Colonic mucosa (tissue), 4 donors: Measurements from ENCODE around the gene CCND3. TPM values are rescaled to one million over a fixed set of nuclear protein-coding genes. Genes with fewer than 3 reads are reported as not detected.

ENCODE experiments used
- DNase-seq: peaks from one replicate; pipeline ENCODE4 v3.0.0-alpha.2; 2020
- H3K27ac ChIP-seq: fragments of 200-600 bp; one replicate; pipeline ENCODE4 v1.8.0; 2021
- H3K27me3 ChIP-seq: fragments of 200-600 bp; one replicate; pipeline ENCODE4 v1.8.0; 2021
- H3K36me3 ChIP-seq: fragments of 200-600 bp; one replicate; pipeline ENCODE4 v1.8.0; 2021
- H3K4me1 ChIP-seq: fragments of 200-600 bp; one replicate; pipeline ENCODE4 v1.8.0; 2021; ENCODE audit warnings: mild to moderate bottlenecking
- H3K4me3 ChIP-seq: fragments of 200-600 bp; one replicate; pipeline ENCODE4 v1.8.0; 2021
- H3K9ac ChIP-seq, 2 donors: one replicate each; pipeline ENCODE4 v1.7.0; 2013; ENCODE audit warnings: control low read depth in 2 of 2, low read depth in 2 of 2, low read length in 2 of 2
- H3K9me3 ChIP-seq: fragments of 200-600 bp; one replicate; pipeline ENCODE4 v1.8.0; 2021
- intact Hi-C: fragments of 100-400 bp; cut with DNase I; formaldehyde crosslinking; loops from one replicate; pipeline ENCODE4 v1.14.1; 2022
- total RNA-seq, 2 donors: library from RNA; stranded (reverse); fragmentation: NEBNext Ultra II Directional in 1 of 2; extraction: Animal tissue kit (Norgen Biotek cat#: 25700) in 1 of 2; gene quantifications; one replicate each; pipeline ENCODE4 v1.2.1, GENCODE V29; 2021
- TF ChIP-seq, protein P1 (sequence below): fragments of 200-600 bp; IDR thresholded peaks from one replicate; pipeline ENCODE4 v1.8.0; 2022; ENCODE audit warnings: antibody characterized with exemption, mild to moderate bottlenecking
- donor health status: healthy.
- donor health status: DM: no; HTN: no; CAD: no.
- donor health status: DM: no; HTN: no; CAD: no.

The CCND3 gene
- total RNA-seq, 2 donors from 2014 or later, result 86.2 to 92.3 TPM

DNA sequence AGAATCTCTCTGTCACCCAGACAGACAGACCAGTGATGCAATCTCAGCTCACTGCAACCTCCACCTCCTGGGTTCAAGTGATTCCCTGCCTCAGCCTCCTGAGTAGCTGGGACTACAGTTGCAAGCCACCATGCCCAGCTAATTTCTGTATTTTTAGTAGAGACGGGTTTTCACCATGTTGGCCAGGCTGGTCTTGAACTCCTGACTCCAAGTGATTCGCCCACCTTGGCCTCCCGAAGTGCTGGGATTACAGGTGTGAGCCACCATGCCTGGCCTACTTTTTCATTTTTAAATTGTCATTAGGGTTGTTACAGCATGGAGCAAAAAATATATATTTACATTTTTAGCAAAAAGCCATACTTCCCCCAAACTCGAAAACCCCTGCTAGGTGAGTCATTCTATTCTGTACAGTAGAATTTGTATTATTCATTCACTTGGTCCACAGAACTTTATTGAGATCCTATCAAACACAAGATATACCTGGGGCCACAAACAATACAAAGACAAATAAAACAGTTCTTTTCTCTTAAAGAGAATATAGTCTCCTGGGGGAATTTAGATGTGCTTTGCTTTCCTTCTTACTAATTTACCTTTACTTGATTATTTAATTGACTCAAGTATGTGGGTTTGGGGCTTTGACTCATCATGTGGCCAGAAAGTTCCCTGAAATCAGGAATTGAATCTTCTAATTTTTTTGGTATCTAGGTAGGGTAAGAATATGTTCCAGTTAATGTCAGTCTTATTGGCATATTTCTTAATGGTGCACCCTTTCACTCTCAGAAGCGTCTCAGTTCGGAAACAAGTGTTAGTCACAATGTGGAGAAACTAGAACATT is 16.6 kb upstream of the CCND3 start:
- TF ChIP-seq, protein P1, sequence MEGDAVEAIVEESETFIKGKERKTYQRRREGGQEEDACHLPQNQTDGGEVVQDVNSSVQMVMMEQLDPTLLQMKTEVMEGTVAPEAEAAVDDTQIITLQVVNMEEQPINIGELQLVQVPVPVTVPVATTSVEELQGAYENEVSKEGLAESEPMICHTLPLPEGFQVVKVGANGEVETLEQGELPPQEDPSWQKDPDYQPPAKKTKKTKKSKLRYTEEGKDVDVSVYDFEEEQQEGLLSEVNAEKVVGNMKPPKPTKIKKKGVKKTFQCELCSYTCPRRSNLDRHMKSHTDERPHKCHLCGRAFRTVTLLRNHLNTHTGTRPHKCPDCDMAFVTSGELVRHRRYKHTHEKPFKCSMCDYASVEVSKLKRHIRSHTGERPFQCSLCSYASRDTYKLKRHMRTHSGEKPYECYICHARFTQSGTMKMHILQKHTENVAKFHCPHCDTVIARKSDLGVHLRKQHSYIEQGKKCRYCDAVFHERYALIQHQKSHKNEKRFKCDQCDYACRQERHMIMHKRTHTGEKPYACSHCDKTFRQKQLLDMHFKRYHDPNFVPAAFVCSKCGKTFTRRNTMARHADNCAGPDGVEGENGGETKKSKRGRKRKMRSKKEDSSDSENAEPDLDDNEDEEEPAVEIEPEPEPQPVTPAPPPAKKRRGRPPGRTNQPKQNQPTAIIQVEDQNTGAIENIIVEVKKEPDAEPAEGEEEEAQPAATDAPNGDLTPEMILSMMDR, result no peak
- Histone ChIP-seq H3K36me3 (no peaks in the 10 kb centered on the region), H3K27ac (no peak overlapping the region), H3K4me3 (no peak overlapping the region), H3K27me3 (no peaks in the 10 kb centered on the region), H3K9me3 (no peaks in the 10 kb centered on the region), H3K9ac (no peak overlapping the region), H3K4me1 (no peaks in the 10 kb centered on the region)
- intact Hi-C loops, result no loop called here
- no peak for DNase-seq

DNA sequence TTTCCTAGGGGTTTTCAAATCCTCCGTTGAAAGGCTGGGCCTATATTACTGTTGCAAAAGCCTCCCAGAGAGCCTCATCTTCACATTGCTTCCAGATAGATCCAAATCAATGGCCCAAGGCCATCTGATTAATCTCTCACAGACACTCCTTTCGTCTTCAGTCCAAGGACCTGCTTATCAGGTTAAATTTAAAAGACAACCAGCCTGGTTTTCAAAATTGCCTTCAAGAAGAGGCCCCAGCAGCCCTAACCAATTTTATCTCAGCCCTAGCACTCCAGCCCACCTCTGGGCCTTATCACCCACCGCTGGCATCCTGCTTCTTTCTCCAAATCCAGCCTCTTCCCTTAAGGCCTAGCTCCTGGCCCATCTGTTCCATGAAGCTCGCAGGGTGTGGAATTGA is 15.5 kb upstream of the CCND3 start:
- DNase-seq, result no peak
- H3K27ac ChIP-seq, result no peak overlapping the region
- TF ChIP-seq, protein P1, result no peak

DNA sequence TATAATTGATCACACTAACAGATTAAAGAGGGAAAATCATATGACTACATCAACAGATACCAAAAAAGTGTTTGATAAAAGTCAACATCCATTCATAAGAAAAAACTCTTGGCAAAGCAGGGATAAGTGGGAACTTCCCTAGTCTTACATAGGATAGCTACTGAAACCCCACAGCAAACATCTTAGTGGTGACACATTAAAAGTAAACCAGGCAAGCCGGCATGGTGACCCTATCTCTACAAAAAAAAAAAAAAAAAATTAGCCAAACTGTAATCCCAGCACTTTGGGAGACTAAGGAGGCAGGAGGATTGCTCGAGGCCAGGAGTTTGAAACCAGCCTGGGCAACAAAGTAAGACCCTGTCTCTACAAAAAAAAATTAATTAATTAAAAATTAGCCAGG is 13.8 kb upstream of the CCND3 start:
- Histone ChIP-seq H3K36me3 (no peaks in the 10 kb centered on the region), H3K4me3 (no peak overlapping the region), H3K9me3 (no peaks in the 10 kb centered on the region), H3K4me1 (no peaks in the 10 kb centered on the region), H3K27me3 (no peaks in the 10 kb centered on the region), H3K9ac (no peak overlapping the region), H3K27ac (no peak overlapping the region)
- TF ChIP-seq, protein P1, result no peak
- intact Hi-C loops, result no loop called here
- DNase-seq, result no peak

More for the DNA sequence above, 15.5 kb upstream of the CCND3 start:
- Histone ChIP-seq H3K9ac (no peak overlapping the region), H3K9me3 (no peaks in the 10 kb centered on the region), H3K36me3 (no peaks in the 10 kb centered on the region), H3K4me1 (no peaks in the 10 kb centered on the region), H3K27me3 (no peaks in the 10 kb centered on the region), H3K4me3 (no peak overlapping the region)
- intact Hi-C loops, result no loop called here

DNA sequence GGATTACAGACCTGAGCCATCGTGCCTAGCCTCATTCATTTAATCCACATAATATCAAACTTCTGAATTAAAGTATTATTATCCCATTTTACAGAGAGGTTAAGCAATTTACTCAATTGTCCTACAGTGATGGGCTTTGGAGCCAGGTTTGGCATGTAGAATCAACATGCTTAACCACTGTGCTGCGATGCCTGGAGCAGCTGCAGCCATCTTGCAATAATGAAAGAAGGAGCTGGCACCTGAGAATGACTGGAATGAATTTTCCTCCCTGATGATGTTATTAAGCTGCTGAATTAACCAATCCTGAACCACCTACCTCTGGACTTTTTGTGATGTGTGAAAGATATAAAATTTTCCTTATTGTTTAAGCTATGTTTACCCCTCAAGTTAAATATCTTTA is 13.1 kb upstream of the CCND3 start:
- intact Hi-C loops, result no loop called here
- Histone ChIP-seq H3K9me3 (no peaks in the 10 kb centered on the region), H3K27me3 (no peaks in the 10 kb centered on the region), H3K36me3 (no peaks in the 10 kb centered on the region), H3K4me3 (no peak overlapping the region), H3K9ac (no peak overlapping the region), H3K27ac (no peak overlapping the region), H3K4me1 (no peaks in the 10 kb centered on the region)
- no peak for DNase-seq
- TF ChIP-seq, protein P1, result no peak

DNA sequence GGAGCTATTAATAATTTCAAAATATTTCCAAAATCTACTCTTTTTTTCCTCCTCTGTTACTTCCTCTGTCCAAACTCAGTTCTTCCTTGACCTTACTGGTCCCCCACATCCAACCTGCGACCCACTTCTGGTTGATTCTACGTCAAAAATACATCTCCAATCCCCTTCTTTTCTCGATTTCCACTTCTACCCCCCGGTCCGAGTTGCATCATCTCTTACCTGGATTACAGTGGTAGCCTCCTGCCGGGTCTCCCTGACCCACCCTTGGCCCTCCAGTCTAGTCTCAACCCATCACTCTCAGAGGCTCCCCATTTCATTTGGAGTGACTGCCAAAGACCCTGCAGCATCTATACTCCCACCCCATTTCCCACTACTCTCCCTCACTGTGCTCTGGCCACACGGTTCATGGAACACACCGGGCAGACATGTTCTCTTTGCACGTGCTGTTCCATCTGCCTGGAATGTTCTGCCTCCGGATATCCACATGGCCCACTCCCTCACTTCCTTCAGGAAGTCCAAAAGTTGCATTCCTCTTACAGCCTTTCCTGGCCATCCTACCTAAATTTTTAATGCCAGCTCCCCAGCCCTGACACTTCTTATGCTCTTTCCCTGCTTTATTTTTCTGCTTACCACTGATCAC is 6.1 kb upstream of the CCND3 start:
- intact Hi-C loops, result no loop called here
- H3K4me1 ChIP-seq, result no peaks in the 10 kb centered on the region

More for the DNA sequence above, 6.1 kb upstream of the CCND3 start:
- H3K27me3 ChIP-seq, result no peaks in the 10 kb centered on the region
- no peak overlapping the region for H3K4me3 ChIP-seq
- H3K9ac ChIP-seq, result no peak overlapping the region
- TF ChIP-seq, protein P1, result no peak
- H3K9me3 ChIP-seq, result no peaks in the 10 kb centered on the region
- no peaks in the 10 kb centered on the region for H3K36me3 ChIP-seq
- DNase-seq, result no peak
- no peak overlapping the region for H3K27ac ChIP-seq
